ENCODE data around the gene HOXA4. TPM values are rescaled to one million over a fixed set of nuclear protein-coding genes. Genes with fewer than 3 reads are reported as not detected.

The HOXA4 gene
- polyA plus RNA-seq, 6 donors from 2014 or later = not detected

Other genes starting within 250 kb of the HOXA4 start
- under 1 TPM in 1 of 6 donors, not detected in 5; 0.22 TPM for gene HOXA1, start 34.8 kb downstream of the HOXA4 start, polyA plus RNA-seq (ENCODE audit: low read depth in 6 of 6)
- gene HOXA2, start 28.1 kb downstream of the HOXA4 start, polyA plus RNA-seq (ENCODE audit: low read depth in 6 of 6) = not detected
- not detected for gene HOXA5, start 12.9 kb upstream of the HOXA4 start, polyA plus RNA-seq (ENCODE audit: low read depth in 6 of 6)
- not detected for gene HOXA6, start 17.0 kb upstream of the HOXA4 start, polyA plus RNA-seq (ENCODE audit: low read depth in 6 of 6)
- not detected for gene HOXA3, start 21.8 kb upstream of the HOXA4 start, polyA plus RNA-seq (ENCODE audit: low read depth in 6 of 6)
- not detected for gene HOXA7, start 25.9 kb upstream of the HOXA4 start, polyA plus RNA-seq (ENCODE audit: low read depth in 6 of 6)
- not detected for gene HOXA9, start 34.8 kb upstream of the HOXA4 start, polyA plus RNA-seq (ENCODE audit: low read depth in 6 of 6)
- not detected for gene HOXA10, start 43.6 kb upstream of the HOXA4 start, polyA plus RNA-seq (ENCODE audit: low read depth in 6 of 6)
- not detected for gene HOXA11, start 54.5 kb upstream of the HOXA4 start, polyA plus RNA-seq (ENCODE audit: low read depth in 6 of 6)
- not detected for gene HOXA13, start 69.3 kb upstream of the HOXA4 start, polyA plus RNA-seq (ENCODE audit: low read depth in 6 of 6)
- not detected for gene EVX1, start 112.0 kb upstream of the HOXA4 start, polyA plus RNA-seq (ENCODE audit: low read depth in 6 of 6)

Measured in naive B cell (primary cell).